ENCODE results near the gene OTUD7B.

Gene OTUD7B

GRCh38 chr1:149986486-149987296 lies 23.8 kb downstream of the OTUD7B start:
- no peaks in the 10 kb centered on the region for H4K20me1 ChIP-seq
- no peak overlapping the region for H3K27ac ChIP-seq
- no peak overlapping the region for H3K4me3 ChIP-seq
- TF ChIP-seq Cebpa-rat (IDR thresholded peaks at IDR 0.05) = no peak
- H3K27me3 ChIP-seq = no peaks in the 10 kb centered on the region
- no peaks in the 10 kb centered on the region for H3K36me3 ChIP-seq
- no peaks in the 10 kb centered on the region for H3K4me1 ChIP-seq
- H3K9ac ChIP-seq = no peak overlapping the region
- no peaks in the 10 kb centered on the region for H3K9me3 ChIP-seq
- no peak overlapping the region for H3K4me2 ChIP-seq

GRCh38 chr1:149979972-149980540 lies 30.5 kb downstream of the OTUD7B start:
- Histone ChIP-seq H3K27ac (no peak overlapping the region), H4K20me1 (no peaks in the 10 kb centered on the region), H3K27me3 (no peaks in the 10 kb centered on the region), H3K4me2 (no peak overlapping the region), H3K4me3 (no peak overlapping the region), H3K9ac (no peak overlapping the region), H3K36me3 (no peaks in the 10 kb centered on the region), H3K9me3 (no peaks in the 10 kb centered on the region), H3K4me1 (no peaks in the 10 kb centered on the region)
- TF ChIP-seq Cebpa-rat (IDR thresholded peaks at IDR 0.05) = no peak

- Histone ChIP-seq H3K27ac (no peak overlapping the region), H3K4me2 (no peak overlapping the region), H3K4me1 (no peaks in the 10 kb centered on the region), H3K27me3 (no peaks in the 10 kb centered on the region), H3K4me3 (no peak overlapping the region), H4K20me1 (no peaks in the 10 kb centered on the region), H3K36me3 (no peaks in the 10 kb centered on the region), H3K9me3 (no peaks in the 10 kb centered on the region), H3K9ac (no peak overlapping the region)
- no peak for TF ChIP-seq Cebpa-rat (IDR thresholded peaks at IDR 0.05)
These were observed 31.1 kb downstream of the OTUD7B start for GRCh38 chr1:149979245-149979971.

- H3K9me3 ChIP-seq = no peaks in the 10 kb centered on the region
- no peaks in the 10 kb centered on the region for H3K36me3 ChIP-seq
- no peak for TF ChIP-seq Cebpa-rat (IDR thresholded peaks at IDR 0.05)
- H3K9ac ChIP-seq = no peak overlapping the region
- no peaks in the 10 kb centered on the region for H4K20me1 ChIP-seq
- no peak overlapping the region for H3K4me3 ChIP-seq
- no peaks in the 10 kb centered on the region for H3K4me1 ChIP-seq
- no peak overlapping the region for H3K27ac ChIP-seq
- H3K27me3 ChIP-seq = no peaks in the 10 kb centered on the region
- H3K4me2 ChIP-seq = no peak overlapping the region
These were observed 31.9 kb downstream of the OTUD7B start for GRCh38 chr1:149978547-149979023.

- Histone ChIP-seq H3K4me2 (no peak overlapping the region), H3K9ac (no peak overlapping the region), H3K27ac (no peak overlapping the region), H3K36me3 (no peaks in the 10 kb centered on the region), H4K20me1 (no peaks in the 10 kb centered on the region), H3K4me3 (no peak overlapping the region), H3K4me1 (no peaks in the 10 kb centered on the region), H3K9me3 (no peaks in the 10 kb centered on the region), H3K27me3 (no peaks in the 10 kb centered on the region)
- no peak for TF ChIP-seq Cebpa-rat (IDR thresholded peaks at IDR 0.05)
These were observed 33.2 kb downstream of the OTUD7B start for GRCh38 chr1:149977345-149977744.

GRCh38 chr1:149972547-149972946 lies 38.0 kb downstream of the OTUD7B start:
- Histone ChIP-seq H3K27me3 (no peaks in the 10 kb centered on the region), H3K4me2 (no peak overlapping the region), H4K20me1 (no peaks in the 10 kb centered on the region), H3K27ac (no peak overlapping the region), H3K36me3 (no peaks in the 10 kb centered on the region), H3K4me3 (no peak overlapping the region), H3K9me3 (no peaks in the 10 kb centered on the region), H3K9ac (no peak overlapping the region), H3K4me1 (no peaks in the 10 kb centered on the region)
- TF ChIP-seq Cebpa-rat (IDR thresholded peaks at IDR 0.05) = no peak

- H3K27me3 ChIP-seq = no peaks in the 10 kb centered on the region
- H3K36me3 ChIP-seq = no peaks in the 10 kb centered on the region
- TF ChIP-seq Cebpa-rat (IDR thresholded peaks at IDR 0.05) = no peak
- no peak overlapping the region for H3K27ac ChIP-seq
- H3K4me1 ChIP-seq = no peaks in the 10 kb centered on the region
- H3K4me3 ChIP-seq = no peak overlapping the region
- H3K4me2 ChIP-seq = no peak overlapping the region
- H3K9ac ChIP-seq = no peak overlapping the region
- no peaks in the 10 kb centered on the region for H4K20me1 ChIP-seq
- H3K9me3 ChIP-seq = no peaks in the 10 kb centered on the region
These were observed 42.9 kb downstream of the OTUD7B start for GRCh38 chr1:149967646-149968045.

- H3K36me3 ChIP-seq = no peaks in the 10 kb centered on the region
- no peaks in the 10 kb centered on the region for H3K9me3 ChIP-seq
- H3K27me3 ChIP-seq = no peaks in the 10 kb centered on the region
- TF ChIP-seq Cebpa-rat (IDR thresholded peaks at IDR 0.05) = no peak
- no peak overlapping the region for H3K4me2 ChIP-seq
- 0 out of 2 replicates have a peak, but pooled peaks cover 4% of the 10 kb centered on the region for H3K4me1 ChIP-seq
- H3K27ac ChIP-seq = no peak overlapping the region
- H3K9ac ChIP-seq = no peak overlapping the region
- H4K20me1 ChIP-seq = no peaks in the 10 kb centered on the region
- no peak overlapping the region for H3K4me3 ChIP-seq
These were observed 43.5 kb downstream of the OTUD7B start for GRCh38 chr1:149967041-149967440.

- Histone ChIP-seq H3K27me3 (no peaks in the 10 kb centered on the region), H3K4me3 (no peak overlapping the region), H4K20me1 (no peaks in the 10 kb centered on the region), H3K9me3 (no peaks in the 10 kb centered on the region), H3K4me2 (no peak overlapping the region), H3K27ac (no peak overlapping the region), H3K4me1 (0 out of 2 replicates have a peak, but pooled peaks cover 7% of the 10 kb centered on the region), H3K9ac (no peak overlapping the region), H3K36me3 (no peaks in the 10 kb centered on the region)
- no peak for TF ChIP-seq Cebpa-rat (IDR thresholded peaks at IDR 0.05)
These were observed 44.1 kb downstream of the OTUD7B start for GRCh38 chr1:149966405-149966804.

- no peak overlapping the region for H3K4me2 ChIP-seq
- H4K20me1 ChIP-seq = no peaks in the 10 kb centered on the region
- H3K4me1 ChIP-seq = 0 out of 2 replicates have a peak, but pooled peaks cover 7% of the 10 kb centered on the region
- no peaks in the 10 kb centered on the region for H3K27me3 ChIP-seq
- no peak overlapping the region for H3K27ac ChIP-seq
- TF ChIP-seq Cebpa-rat (IDR thresholded peaks at IDR 0.05) = no peak
- H3K36me3 ChIP-seq = no peaks in the 10 kb centered on the region
- H3K9me3 ChIP-seq = no peaks in the 10 kb centered on the region
- no peak overlapping the region for H3K4me3 ChIP-seq
- no peak overlapping the region for H3K9ac ChIP-seq
These were observed 45.1 kb downstream of the OTUD7B start for GRCh38 chr1:149965440-149965839.
